G401 (cell line): ENCODE results near the gene AGER. TPM values are rescaled to one million over a fixed set of nuclear protein-coding genes. Genes with fewer than 3 reads are reported as not detected.

Source experiments
- total RNA-seq: library from RNA; depleted of rRNA; stranded (reverse); fragments of >200 nt; shearing (Covaris generic); gene quantifications from 2 replicates; pipeline ENCODE4 v1.2.3, GENCODE V29; 2014; rRNA removed

AGER gene
- total RNA-seq, 1 experiment from 2014 or later = 17.4 TPM

Other genes with a start within 250 kb of the AGER start
- not detected in 2 replicates for gene CFB, start 238.2 kb downstream of the AGER start, total RNA-seq
- gene NELFE, start 225.3 kb downstream of the AGER start, total RNA-seq = 183 and 198 TPM in 2 replicates
- 41.0 and 43.4 TPM in 2 replicates for gene SKIC2, start 225.1 kb downstream of the AGER start, total RNA-seq
- 4.3 and 7.1 TPM in 2 replicates for gene DXO, start 212.1 kb downstream of the AGER start, total RNA-seq
- 0.98 and 1.2 TPM in 2 replicates for gene C4A, start 202.2 kb downstream of the AGER start, total RNA-seq
- gene C4B, start 169.5 kb downstream of the AGER start, total RNA-seq = 0.78 and 0.86 TPM in 2 replicates
- gene CYP21A2, start 145.8 kb downstream of the AGER start, total RNA-seq = not detected in 2 replicates
- under 0.01 TPM in 1 of 2 replicates, not detected in the other for gene TNXB, start 74.9 kb downstream of the AGER start, total RNA-seq
- gene ATF6B, start 56.0 kb downstream of the AGER start, total RNA-seq = 21.1 and 23.1 TPM in 2 replicates
- 9.5 and 20.2 TPM in 2 replicates for gene FKBPL, start 54.0 kb downstream of the AGER start, total RNA-seq
- 0.51 TPM in 1 of 2 replicates, not detected in the other for gene PRRT1, start 32.3 kb downstream of the AGER start, total RNA-seq
- gene PPT2, start 30.1 kb downstream of the AGER start, total RNA-seq = 37.3 and 38.5 TPM in 2 replicates
- gene EGFL8, start 19.7 kb downstream of the AGER start, total RNA-seq = 12.9 and 16.5 TPM in 2 replicates
- 75.4 and 80.4 TPM in 2 replicates for gene AGPAT1, start 8.2 kb downstream of the AGER start, total RNA-seq
- gene RNF5, start 5.8 kb downstream of the AGER start, total RNA-seq = 122 and 128 TPM in 2 replicates
- gene PBX2, start 5.9 kb upstream of the AGER start, total RNA-seq = 109 and 123 TPM in 2 replicates
- gene GPSM3, start 8.4 kb upstream of the AGER start, total RNA-seq = 3.4 and 7.9 TPM in 2 replicates
- gene NOTCH4, start 39.8 kb upstream of the AGER start, total RNA-seq = 0.27 and 0.62 TPM in 2 replicates
- not detected in 2 replicates for gene TSBP1, start 187.7 kb upstream of the AGER start, total RNA-seq
- gene BTNL2, start 222.9 kb upstream of the AGER start, total RNA-seq = not detected in 2 replicates